Common myeloid progenitor, CD34-positive (primary cell): ENCODE measurements around the gene SRA1.
"Not testable (repeated sequence)": the region's sequence is repeated elsewhere in the genome, so short reads cannot be mapped to it uniquely, and the experiment has no call there.

Experiments
- CTCF ChIA-PET: fragments of 350-600 bp; sonication (Branson Sonifier 250); formaldehyde crosslinking; loops from one replicate; lab custom pipeline; 2021; ENCODE audit warnings: antibody characterized with exemption; lab: Charles Lee
- POLR2A ChIA-PET: fragments of 350-600 bp; sonication (Branson Sonifier 250); formaldehyde crosslinking; loops from one replicate; lab custom pipeline; 2021; ENCODE audit warnings: antibody characterized with exemption; lab: Charles Lee
- DNase-seq, 3 donors: peaks; one replicate each; pipeline versions ENCODE4 v3.0.0 to v3.0.0-alpha.2; 2013
- H3K27ac ChIP-seq, 2 experiments: 1 replicate in 1 of 2; 2 replicates in 1 of 2; pipeline ENCODE4 v1.7.0; 2013; ENCODE audit warnings: inconsistent platforms in 2 of 2, low read length in 2 of 2, mild to moderate bottlenecking in 2 of 2, low read depth in 1 of 2, moderate library complexity in 1 of 2; ENCODE audit not compliant: severe bottlenecking in 2 of 2, insufficient read depth in 1 of 2, poor library complexity in 1 of 2
- H3K27me3 ChIP-seq, 5 experiments: replicated peaks in 2 of 5; 1 replicate in 3 of 5; 2 replicates in 2 of 5; pipeline versions ENCODE4 v1.6.1 to v1.7.0; 2013; ENCODE audit warnings: low read length in 4 of 5, mild to moderate bottlenecking in 2 of 5, moderate library complexity in 2 of 5, inconsistent platforms in 1 of 5; ENCODE audit not compliant: insufficient read depth in 5 of 5, control insufficient read depth in 4 of 5
- H3K36me3 ChIP-seq, 4 experiments: 1 replicate in 2 of 4; 2 replicates in 2 of 4; pipeline versions ENCODE4 v1.6.1 to v1.7.0; 2013; ENCODE audit warnings: low read length in 3 of 4, control low read depth in 1 of 4, mild to moderate bottlenecking in 1 of 4; ENCODE audit not compliant: control insufficient read depth in 4 of 4, insufficient read depth in 4 of 4
- H3K4me1 ChIP-seq, 4 experiments: 1 replicate in 3 of 4; 2 replicates in 1 of 4; pipeline versions ENCODE4 v1.6.1 to v1.7.1; 2013; ENCODE audit warnings: low read length in 3 of 4, mild to moderate bottlenecking in 3 of 4, control low read depth in 1 of 4, inconsistent platforms in 1 of 4, moderate library complexity in 1 of 4; ENCODE audit not compliant: control insufficient read depth in 4 of 4, insufficient read depth in 4 of 4; ENCODE audit errors: control extremely low read depth in 1 of 4
- H3K4me3 ChIP-seq, 7 experiments: 1 replicate in 4 of 7; 2 replicates in 3 of 7; pipeline versions ENCODE4 v1.5.1 to v1.7.0; 2013; ENCODE audit warnings: mild to moderate bottlenecking in 7 of 7, low read length in 6 of 7, moderate library complexity in 6 of 7, inconsistent platforms in 2 of 7, low read depth in 2 of 7, control low read depth in 1 of 7; ENCODE audit not compliant: insufficient read depth in 4 of 7, control insufficient read depth in 1 of 7; ENCODE audit errors: extremely low read depth in 1 of 7
- H3K9me3 ChIP-seq, 5 experiments: 1 replicate in 4 of 5; 2 replicates in 1 of 5; pipeline versions ENCODE4 v1.6.1 to v1.7.1; 2013; ENCODE audit warnings: low read length in 4 of 5, mild to moderate bottlenecking in 2 of 5, inconsistent platforms in 1 of 5, low read depth in 1 of 5, moderate library complexity in 1 of 5; ENCODE audit not compliant: control insufficient read depth in 4 of 5, insufficient read depth in 2 of 5; ENCODE audit errors: control extremely low read depth in 1 of 5
- WGBS: methylation state at CpG from one replicate; pipeline ENCODE4 v1.1.5; 2013; ENCODE audit not compliant: insufficient coverage; 5-methylcytosine and 5-hydroxymethylcytosine counted together

Gene SRA1

GRCh38 chr5:140590861-140591260, 33.6 kb upstream of the SRA1 start:
- ChIA-PET CTCF (interaction anchor here (2.7 kb wide), 1 partner anchor 9 kb away, joined by 7 read pairs; no protein-coding TSS in a partner anchor), POLR2A (no interaction called here)
- Histone ChIP-seq H3K27me3 (peaks cover 0 to 4% (median 0%) of the 10 kb centered on the region in 5 experiments), H3K36me3 (no peaks in the 10 kb centered on the region), H3K4me3 (no peak overlapping the region), H3K27ac (no peak overlapping the region), H3K4me1 (peaks cover 0 to 22% (median 8%) of the 10 kb centered on the region in 4 experiments), H3K9me3 (no peaks in the 10 kb centered on the region)
- 97% methylated on average over 4 of the region's 7 CpGs for WGBS
- DNase-seq, result no peak

- CTCF ChIA-PET, result interaction anchor here (1.1 to 1.8 kb wide), 3 partner anchors 12 to 46 kb away, joined by 3 to 5 read pairs (median 4); no protein-coding TSS in a partner anchor
- H3K4me1 ChIP-seq, result peaks cover 0 to 10% (median under 1%) of the 10 kb centered on the region in 4 experiments
- peaks cover 0 to 4% (median 0%) of the 10 kb centered on the region in 5 experiments for H3K27me3 ChIP-seq
- no peaks in the 10 kb centered on the region for H3K36me3 ChIP-seq
- H3K9me3 ChIP-seq, result peaks cover 0 to under 1% (median 0%) of the 10 kb centered on the region in 5 experiments
- DNase-seq, result no peak
- H3K27ac ChIP-seq, result no peak overlapping the region
- H3K4me3 ChIP-seq, result no peak overlapping the region
- POLR2A ChIA-PET, result no interaction called here
- WGBS, result no CpG with 5 or more reads among the region's 5 CpGs
Observed at GRCh38 chr5:140588311-140589070, 31.2 kb upstream of the SRA1 start.

GRCh38 chr5:140587495-140587894, 30.2 kb upstream of the SRA1 start:
- H3K9me3 ChIP-seq, result peaks cover 0 to 7% (median 4%) of the 10 kb centered on the region in 5 experiments
- ChIA-PET CTCF (interaction anchor here (1.8 kb wide), 1 partner anchor 13 kb away, joined by 5 read pairs; no protein-coding TSS in a partner anchor), POLR2A (no interaction called here)
- peaks cover 0 to 4% (median 0%) of the 10 kb centered on the region in 5 experiments for H3K27me3 ChIP-seq
- H3K27ac ChIP-seq, result no peak overlapping the region
- no peak for DNase-seq
- 100% methylated on average over 1 of the region's 1 CpG for WGBS
- no peaks in the 10 kb centered on the region for H3K36me3 ChIP-seq
- H3K4me3 ChIP-seq, result no peak overlapping the region
- H3K4me1 ChIP-seq, result peaks cover 0 to 10% (median under 1%) of the 10 kb centered on the region in 4 experiments

- H3K36me3 ChIP-seq, DNase-seq, H3K9me3 ChIP-seq, H3K4me1 ChIP-seq, H3K27me3 ChIP-seq, POLR2A ChIA-PET, H3K4me3 ChIP-seq, H3K27ac ChIP-seq: not testable (repeated sequence)
- CTCF ChIA-PET, result interaction anchor here (0.8 to 1.1 kb wide), 2 partner anchors 12 to 14 kb away, joined by 3 read pairs; no protein-coding TSS in a partner anchor
- WGBS, result 97% methylated on average over 4 of the region's 6 CpGs
Observed at GRCh38 chr5:140579188-140579747, 22.0 kb upstream of the SRA1 start.

GRCh38 chr5:140576776-140577201, 19.5 kb upstream of the SRA1 start:
- ChIA-PET POLR2A (interaction anchor here (0.5 kb wide), 1 partner anchor 1433 kb away, joined by 3 read pairs; no protein-coding TSS in a partner anchor), CTCF (interaction anchor here (0.6 to 1.9 kb wide), 5 partner anchors 29 to 112 kb away, joined by 3 to 4 read pairs (median 3); no protein-coding TSS in a partner anchor)
- no peaks in the 10 kb centered on the region for H3K9me3 ChIP-seq
- DNase-seq, result no peak
- no peaks in the 10 kb centered on the region for H3K27me3 ChIP-seq
- no peaks in the 10 kb centered on the region for H3K36me3 ChIP-seq
- no peak overlapping the region for H3K4me3 ChIP-seq
- no CpG with 5 or more reads among the region's 2 CpGs for WGBS
- H3K4me1 ChIP-seq, result no peaks in the 10 kb centered on the region
- H3K27ac ChIP-seq, result no peak overlapping the region

GRCh38 chr5:140575309-140575708, 18.0 kb upstream of the SRA1 start:
- POLR2A ChIA-PET, result no interaction called here
- peak; percentile 27 to 54 (median 46) for DNase-seq
- peaks cover 0 to 3% (median 0%) of the 10 kb centered on the region in 4 experiments for H3K36me3 ChIP-seq

More at GRCh38 chr5:140575309-140575708, 18.0 kb upstream of the SRA1 start:
- Histone ChIP-seq H3K27ac (no peak overlapping the region), H3K27me3 (no peaks in the 10 kb centered on the region), H3K9me3 (no peaks in the 10 kb centered on the region), H3K4me1 (no peaks in the 10 kb centered on the region), H3K4me3 (no peak overlapping the region)
- WGBS, result 100% methylated on average over 3 of the region's 8 CpGs
- CTCF ChIA-PET, result interaction anchor here (0.6 to 1.1 kb wide), 3 partner anchors 35 to 59 kb away, joined by 3 to 4 read pairs (median 3); no protein-coding TSS in a partner anchor
